Measurements from ENCODE around the gene EPN2.
"Not testable (repeated sequence)": the region's sequence is repeated elsewhere in the genome, so short reads cannot be mapped to it uniquely, and the experiment has no call there.

Gene EPN2

GRCh38 chr17:19270347-19270703, 33.2 kb downstream of the EPN2 start:
- TF ChIP-seq CTCF (IDR thresholded peaks at IDR 0.05; ENCODE audit: borderline replicate concordance, insufficient read depth, low read depth, low read length) = no peak
- no peak overlapping the region for H3K4me3 ChIP-seq (ENCODE audit: low read depth, low read length)

GRCh38 chr17:19270704-19271611, 33.8 kb downstream of the EPN2 start:
- no peak for TF ChIP-seq CTCF (IDR thresholded peaks at IDR 0.05; ENCODE audit: borderline replicate concordance, insufficient read depth, low read depth, low read length)
- H3K4me3 ChIP-seq (ENCODE audit: low read depth, low read length) = no peak overlapping the region

- H3K4me3 ChIP-seq (ENCODE audit: low read depth, low read length) = no peak overlapping the region
- no peak for TF ChIP-seq CTCF (IDR thresholded peaks at IDR 0.05; ENCODE audit: borderline replicate concordance, insufficient read depth, low read depth, low read length)
Observed at GRCh38 chr17:19271780-19272357, 34.7 kb downstream of the EPN2 start.

GRCh38 chr17:19273731-19274130, 36.6 kb downstream of the EPN2 start:
- H3K4me3 ChIP-seq (ENCODE audit: low read depth, low read length) = no peak overlapping the region
- TF ChIP-seq CTCF (IDR thresholded peaks at IDR 0.05; ENCODE audit: borderline replicate concordance, insufficient read depth, low read depth, low read length) = no peak

- no peak overlapping the region for H3K4me3 ChIP-seq (ENCODE audit: low read depth, low read length)
- no peak for TF ChIP-seq CTCF (IDR thresholded peaks at IDR 0.05; ENCODE audit: borderline replicate concordance, insufficient read depth, low read depth, low read length)
Observed at GRCh38 chr17:19274893-19275292, 37.7 kb downstream of the EPN2 start.

GRCh38 chr17:19275457-19276127, 38.4 kb downstream of the EPN2 start:
- no peak for TF ChIP-seq CTCF (IDR thresholded peaks at IDR 0.05; ENCODE audit: borderline replicate concordance, insufficient read depth, low read depth, low read length)
- no peak overlapping the region for H3K4me3 ChIP-seq (ENCODE audit: low read depth, low read length)

GRCh38 chr17:19278284-19278683, 41.1 kb downstream of the EPN2 start:
- H3K4me3 ChIP-seq (ENCODE audit: low read depth, low read length) = not testable (repeated sequence)
